GM19395 (cell line): ENCODE data around the gene ZNF273.
"Not testable (repeated sequence)": the region's sequence is repeated elsewhere in the genome, so short reads cannot be mapped to it uniquely, and the experiment has no call there.

Experiments
- ATAC-seq: cut with Tn5 transposase; IDR thresholded peaks from one replicate; pipeline ENCODE4 v1.9.1; 2021; ENCODE audit warnings: mild to moderate bottlenecking, moderate library complexity; ENCODE audit not compliant: unreplicated experiment

ZNF273 gene

DNA sequence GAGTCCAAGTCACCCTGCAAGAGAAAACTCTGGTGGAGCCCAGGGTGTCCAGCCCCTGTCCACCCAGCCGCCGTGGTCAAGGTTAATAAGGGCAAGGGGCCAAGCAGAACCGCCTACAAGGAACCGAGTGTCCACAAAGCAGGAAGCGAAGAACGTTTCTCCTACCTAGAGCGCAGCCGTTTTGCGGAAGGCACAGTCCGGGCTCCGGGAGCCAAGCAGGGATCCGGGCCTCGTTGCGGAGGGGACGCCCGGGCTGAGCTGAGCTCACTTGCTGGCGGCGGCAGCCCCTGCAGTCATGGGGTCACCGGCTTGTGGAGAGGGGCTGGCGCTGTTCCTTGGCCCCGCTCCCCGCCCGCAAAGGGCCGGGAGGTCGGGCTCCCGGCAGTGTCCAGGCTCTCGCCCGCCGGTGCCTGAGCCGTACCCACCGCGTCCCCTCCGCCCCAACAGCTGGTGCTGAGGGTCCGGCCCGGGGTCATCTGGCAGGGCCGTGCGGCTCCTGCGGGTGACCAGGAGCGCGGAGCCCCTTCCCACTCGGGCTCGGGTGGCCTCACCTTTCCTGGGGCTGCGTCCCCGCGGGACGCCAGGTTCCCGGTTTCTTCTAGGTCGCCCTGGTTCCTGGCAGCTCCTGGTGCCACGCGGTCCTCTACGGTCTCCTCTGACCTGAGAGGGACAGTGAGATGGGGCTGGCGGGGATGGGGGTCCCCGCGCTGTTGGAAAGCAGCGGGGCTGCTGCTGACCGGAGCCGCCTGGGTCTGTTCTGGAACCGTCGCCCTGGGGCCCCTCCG is 14.0 kb upstream of the ZNF273 start:
- ATAC-seq = no peak

DNA sequence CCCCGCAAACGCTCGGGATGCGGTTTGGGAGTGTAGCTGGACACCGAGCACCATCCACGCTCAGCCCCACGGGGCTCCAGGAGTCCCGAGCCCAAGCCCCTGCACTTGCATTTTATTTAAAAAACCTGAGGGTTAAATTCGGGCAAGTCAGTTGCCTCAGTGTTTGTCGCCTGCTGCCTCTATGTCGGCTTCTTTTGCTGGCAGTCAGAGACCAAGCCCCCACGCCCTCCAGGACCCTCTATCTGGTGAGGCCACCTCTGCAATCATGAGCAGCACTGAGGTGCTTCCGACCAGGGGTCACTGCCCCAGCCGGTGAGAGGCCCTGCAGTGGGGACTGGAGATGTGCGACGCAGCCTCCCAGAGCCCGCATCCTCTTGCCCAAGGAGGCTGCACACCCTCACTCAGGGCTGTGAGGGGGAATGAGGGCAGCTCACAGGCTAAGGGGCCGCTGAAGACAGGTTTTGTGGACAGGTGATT is 13.3 kb upstream of the ZNF273 start:
- ATAC-seq = no peak

DNA sequence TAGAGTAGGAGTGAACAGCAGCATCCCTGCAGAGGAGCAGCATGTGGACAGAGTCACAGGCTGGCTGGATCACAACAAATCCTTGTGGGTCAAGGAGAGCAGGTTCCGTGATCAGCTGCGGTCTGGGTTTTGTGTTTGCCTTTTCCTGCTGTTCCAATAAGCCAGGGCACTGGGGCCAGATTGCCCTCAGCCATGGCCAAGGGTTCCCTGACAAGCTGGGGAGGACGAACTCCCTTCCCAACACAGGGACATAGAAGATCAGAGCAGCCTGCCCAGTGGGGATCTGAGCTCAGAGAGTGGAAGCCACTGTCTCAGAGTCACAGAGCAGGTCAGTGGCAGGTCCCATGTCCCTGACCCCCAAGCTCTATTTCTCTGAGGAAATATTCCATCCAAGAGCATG is 12.8 kb upstream of the ZNF273 start:
- ATAC-seq = not testable (repeated sequence)

DNA sequence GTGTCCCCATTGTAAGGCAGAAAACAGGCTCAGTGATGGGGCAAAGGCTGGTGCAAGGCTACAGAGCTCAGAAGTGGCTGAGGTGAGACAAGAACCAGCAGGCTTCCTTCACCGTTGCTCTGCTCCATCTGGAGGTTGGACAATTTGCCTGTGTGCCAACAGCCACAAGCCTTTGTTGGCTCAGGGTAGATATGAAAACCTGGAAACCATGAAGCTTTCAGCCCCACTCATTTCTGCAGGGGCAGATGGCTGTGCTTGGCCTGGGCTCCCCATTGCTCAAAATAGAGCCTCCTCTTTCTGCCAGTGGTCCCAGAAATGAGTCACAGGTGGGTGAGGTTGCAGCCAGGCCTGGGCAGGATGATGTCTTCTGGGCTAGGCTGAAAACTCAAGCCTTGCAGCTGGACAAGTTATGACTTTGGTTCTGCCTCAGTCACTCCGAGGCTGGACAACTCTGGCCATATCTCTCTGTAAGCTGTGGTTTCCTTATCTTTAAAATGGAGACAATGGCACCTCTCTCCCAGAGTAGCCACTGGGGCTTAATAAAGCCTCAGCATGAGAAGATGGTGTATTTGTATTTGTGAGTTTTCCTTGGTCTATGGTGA is 12.2 kb upstream of the ZNF273 start:
- no peak for ATAC-seq

DNA sequence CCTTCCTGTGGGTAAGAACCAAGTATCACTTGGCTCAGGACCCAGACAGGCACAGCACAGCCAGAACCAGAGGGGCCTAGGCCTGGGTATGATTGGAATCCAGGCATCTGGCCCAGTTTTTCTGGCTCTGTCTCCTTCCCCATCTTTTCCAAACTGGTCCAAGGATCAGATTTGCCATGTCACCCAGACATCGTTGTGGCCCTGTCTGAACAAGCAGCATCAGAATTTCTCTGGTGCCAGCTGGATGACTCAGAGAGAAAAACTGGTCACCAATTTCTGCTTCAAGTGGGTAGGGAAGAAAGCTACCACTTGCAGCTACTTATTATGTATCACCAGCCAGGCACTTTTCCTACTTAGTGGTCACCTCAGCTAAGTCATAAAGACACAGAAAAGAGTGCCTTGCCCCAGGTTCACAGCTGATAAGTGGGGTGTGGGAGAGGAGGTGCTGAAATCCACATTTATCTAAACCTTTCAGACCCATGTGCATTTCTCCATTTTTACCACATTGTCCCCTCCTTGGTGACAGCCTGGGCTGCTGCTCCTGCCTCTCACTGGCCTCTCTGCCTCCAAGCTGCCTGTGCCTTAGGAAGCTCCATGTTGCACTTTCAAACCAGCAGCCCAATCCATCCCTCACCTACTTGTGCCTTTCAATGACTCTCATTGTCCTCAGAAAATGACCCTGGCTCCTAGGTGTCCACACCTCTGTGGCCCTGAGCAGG is 11.6 kb upstream of the ZNF273 start:
- not testable (repeated sequence) for ATAC-seq

DNA sequence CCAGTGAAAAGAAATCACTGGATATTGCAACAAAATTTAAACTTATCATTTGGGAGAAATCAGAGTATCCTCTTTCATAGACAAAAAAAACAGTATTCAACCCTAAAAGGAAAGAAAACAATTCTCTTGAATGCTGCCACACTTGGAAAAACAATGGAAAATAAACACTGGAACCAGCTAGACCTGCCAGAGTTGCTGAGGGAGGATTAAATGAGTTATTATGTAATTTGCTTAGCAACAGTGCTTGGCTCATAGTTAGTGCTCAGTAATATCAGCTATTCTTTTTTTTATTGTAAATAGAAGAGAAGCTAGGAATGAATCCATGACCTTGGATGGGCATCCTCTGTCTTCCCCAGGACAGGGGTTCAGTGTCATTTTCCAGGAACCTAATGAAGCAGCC is 11.0 kb upstream of the ZNF273 start:
- no peak for ATAC-seq

DNA sequence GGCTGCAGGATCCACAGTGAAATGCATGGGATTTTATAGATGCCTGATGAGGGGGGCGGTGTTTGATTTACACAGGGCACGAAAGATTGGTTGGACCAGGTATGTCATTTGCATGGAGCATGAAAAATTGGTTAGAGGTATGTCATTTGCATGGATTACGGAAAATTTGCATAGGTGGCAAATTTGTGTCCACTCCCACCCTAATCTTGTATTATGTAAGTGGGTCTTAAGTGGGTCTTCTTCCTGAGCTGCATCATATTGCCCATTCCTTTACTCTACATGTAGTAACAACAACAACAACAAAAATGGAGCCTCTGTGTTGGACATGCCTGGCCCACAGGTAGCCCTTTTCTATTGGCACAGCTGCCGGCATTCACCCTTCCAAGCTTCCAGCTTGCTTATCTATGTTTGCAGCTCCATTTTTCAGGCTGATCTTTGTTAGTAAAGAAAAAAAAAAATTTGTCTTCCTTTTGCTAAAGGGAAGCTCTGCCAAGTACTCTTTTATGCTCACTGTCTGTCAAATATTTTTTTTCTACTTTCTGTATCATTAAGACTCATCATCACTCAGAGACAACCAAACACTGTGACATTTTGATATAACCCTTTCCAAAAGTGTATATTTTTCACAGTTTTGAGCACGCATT is 10.3 kb upstream of the ZNF273 start:
- ATAC-seq = no peak

DNA sequence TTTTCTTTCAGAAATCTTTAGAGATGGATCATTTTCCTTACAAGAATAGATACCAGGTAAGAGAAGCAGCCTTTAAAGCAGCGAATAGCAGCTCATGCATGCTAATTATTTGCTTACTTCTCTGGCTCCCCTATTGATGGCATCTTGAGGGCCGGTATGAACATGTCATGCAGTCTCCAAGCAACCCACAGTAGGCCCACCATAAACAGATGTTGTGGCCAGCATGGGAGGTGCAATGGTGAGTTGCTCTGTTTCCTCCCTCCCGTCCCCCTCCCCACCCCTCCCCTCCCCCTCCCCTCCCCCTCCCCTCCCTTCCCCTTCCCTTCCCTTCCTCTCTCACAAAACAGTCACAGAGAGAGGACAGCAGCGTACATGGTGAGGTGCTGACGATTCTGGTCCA is 9.7 kb upstream of the ZNF273 start:
- no peak for ATAC-seq

DNA sequence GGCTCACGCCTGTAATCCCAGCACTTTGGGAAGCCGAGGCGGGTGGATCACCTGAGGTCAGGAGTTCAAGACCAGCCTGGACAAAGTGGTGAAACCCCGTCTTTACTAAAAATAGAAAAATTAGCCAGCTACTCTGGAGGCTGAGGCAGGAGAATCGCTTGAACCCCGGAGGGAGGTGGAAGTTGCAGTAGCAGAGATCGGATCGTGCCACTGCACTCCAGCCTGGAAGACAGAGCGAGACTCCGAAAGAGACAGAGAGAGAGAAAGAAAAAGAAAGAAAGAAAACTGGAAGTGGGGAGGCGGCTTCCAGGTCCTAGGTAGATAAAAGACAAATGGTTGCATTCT is 640 bp upstream of the ZNF273 start:
- ATAC-seq = not testable (repeated sequence)

DNA sequence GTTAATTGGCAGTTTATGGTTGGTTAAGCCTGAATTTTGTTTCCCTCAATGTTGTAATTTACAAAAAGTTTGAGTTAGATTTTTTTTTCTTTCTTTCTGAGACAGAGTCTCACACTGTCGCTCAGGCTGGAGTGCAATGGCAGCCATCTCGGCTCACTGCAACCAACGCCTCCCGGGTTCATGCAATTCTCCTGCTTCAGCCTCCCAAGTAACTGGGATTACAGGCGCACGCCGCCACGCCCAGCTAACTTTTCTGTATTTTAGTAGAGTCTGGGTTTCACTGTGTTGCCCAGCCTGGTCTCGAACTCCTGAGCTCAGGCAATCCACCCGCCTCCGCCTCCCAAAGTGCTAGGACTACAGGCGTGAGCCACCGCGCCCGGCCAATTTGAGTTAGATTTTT is 935 bp downstream of the ZNF273 start:
- ATAC-seq = no peak

DNA sequence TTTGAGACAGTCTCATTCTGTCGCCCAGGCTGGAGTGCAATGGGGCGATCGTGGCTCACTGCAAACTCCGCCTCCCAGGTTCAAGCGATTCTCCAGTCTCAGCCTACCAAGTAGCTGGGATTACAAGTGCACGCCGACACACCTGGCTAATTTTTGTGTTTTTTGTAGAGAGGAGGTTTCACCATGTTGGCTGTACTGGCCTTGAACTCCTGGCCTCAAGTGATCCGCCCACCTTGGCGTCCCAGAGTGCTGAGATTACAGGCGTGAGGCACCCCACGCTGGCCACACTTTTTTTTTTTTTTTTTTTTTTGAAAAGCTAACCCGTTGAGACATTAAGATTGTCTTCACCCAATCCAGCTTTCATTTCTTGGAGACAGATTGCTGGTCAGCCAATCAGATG is 2.1 kb downstream of the ZNF273 start:
- ATAC-seq = no peak

DNA sequence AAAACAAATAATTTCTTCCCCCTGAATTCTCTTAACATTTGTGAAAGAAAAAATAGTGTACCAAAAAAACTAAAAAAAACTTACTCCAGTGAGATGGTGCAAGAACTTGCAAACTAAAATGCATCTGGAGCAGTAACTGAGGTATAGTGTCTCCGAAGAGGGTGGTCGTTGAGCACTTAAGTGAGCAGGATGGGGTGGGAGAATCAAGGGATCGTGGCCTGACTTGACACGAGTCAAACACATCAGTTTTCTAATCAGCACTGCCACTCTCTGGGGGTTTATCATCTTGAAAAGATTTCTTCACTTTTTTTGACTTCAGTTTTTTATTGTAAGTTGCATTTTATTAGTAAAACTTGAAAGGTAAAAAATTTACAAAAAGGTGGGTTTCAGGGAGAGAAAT is 2.5 kb downstream of the ZNF273 start:
- no peak for ATAC-seq

DNA sequence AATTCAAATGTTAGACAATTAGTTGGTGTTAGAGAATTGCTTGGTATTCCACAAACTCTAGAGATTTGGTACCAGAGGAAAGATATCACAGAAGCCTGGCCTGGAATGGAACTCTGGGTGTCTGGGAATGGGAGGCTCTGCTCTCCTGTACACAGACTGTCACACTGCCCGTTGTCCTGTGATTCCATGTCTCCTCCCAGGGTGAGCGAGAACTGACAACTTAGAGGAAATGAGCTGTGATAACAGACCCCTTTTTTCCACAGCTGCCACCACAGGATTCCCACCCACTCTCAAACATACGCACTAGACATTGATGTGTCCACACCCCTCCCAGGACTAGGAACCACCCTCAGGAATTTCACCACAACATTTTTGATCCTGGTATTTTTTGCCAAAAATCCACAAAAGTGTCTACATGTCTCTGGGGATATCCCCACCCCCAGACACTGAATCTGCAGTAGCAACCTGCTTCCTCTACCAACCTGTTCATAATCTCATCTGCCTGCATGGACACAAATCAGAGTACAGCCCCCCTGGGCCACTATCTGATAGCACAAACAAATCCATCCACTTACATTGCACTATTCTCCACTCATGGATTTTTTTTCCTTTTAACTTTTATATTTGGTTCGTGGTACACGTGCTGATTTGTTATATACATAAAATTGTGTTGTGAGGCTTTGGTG is 4.7 kb downstream of the ZNF273 start:
- ATAC-seq = no peak

DNA sequence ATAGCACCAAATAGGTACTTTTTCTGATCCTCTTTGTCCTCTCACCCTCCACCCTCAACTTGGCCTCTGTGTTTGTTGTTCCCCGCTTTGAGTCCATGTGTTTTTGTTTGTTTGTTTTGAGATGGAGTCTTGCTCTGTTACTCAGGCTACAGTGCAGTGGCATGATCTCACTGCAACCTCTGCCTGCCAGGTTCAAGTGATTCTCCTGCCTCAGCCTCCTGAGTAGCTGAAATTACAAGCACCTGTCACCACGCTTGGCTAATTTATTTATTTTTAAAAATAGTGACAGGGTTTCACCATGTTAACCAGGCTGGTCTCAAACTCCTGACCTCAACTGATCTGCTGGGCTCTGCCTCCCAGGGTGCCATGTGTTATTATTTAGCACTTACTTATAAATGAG is 5.3 kb downstream of the ZNF273 start:
- ATAC-seq = no peak

DNA sequence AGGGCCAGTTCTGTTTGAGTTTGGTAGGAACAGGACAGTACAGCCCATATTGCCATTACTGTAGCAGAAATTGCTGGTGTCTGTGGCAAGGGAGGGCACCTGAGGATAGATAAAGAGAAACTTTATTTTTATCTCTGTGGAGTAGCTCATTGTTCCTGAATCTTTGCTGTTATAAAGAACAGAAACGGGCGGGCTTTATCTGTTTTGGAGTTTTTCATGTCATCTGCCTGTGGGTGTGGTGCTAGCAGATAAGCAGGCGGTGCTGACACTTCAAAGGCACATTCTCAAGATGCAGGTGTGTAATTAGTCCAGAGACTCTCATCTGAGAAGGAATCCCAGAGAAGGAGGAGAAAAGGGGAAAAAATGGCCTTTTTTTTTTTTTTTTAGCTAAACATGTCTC is 11.5 kb downstream of the ZNF273 start:
- ATAC-seq = no peak

DNA sequence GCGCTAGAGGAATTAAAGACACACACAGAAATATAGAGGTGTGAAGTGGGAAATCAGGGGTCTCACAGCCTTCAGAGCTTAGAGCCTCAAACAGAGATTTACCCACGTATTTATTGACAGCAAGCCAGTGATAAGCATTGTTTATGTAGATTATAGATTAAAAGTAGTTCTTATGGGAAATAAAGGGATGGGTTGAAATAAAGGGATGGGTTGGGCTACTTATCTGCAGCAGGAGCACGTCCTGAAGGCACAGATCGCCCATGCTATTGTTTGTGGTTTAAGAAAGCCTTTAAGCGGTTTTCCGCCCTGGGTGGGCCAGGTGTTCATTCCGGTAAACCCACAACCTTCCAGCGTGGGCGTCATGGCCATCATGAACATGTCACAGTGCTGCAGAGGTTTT is 12.2 kb downstream of the ZNF273 start:
- ATAC-seq = not testable (repeated sequence)

DNA sequence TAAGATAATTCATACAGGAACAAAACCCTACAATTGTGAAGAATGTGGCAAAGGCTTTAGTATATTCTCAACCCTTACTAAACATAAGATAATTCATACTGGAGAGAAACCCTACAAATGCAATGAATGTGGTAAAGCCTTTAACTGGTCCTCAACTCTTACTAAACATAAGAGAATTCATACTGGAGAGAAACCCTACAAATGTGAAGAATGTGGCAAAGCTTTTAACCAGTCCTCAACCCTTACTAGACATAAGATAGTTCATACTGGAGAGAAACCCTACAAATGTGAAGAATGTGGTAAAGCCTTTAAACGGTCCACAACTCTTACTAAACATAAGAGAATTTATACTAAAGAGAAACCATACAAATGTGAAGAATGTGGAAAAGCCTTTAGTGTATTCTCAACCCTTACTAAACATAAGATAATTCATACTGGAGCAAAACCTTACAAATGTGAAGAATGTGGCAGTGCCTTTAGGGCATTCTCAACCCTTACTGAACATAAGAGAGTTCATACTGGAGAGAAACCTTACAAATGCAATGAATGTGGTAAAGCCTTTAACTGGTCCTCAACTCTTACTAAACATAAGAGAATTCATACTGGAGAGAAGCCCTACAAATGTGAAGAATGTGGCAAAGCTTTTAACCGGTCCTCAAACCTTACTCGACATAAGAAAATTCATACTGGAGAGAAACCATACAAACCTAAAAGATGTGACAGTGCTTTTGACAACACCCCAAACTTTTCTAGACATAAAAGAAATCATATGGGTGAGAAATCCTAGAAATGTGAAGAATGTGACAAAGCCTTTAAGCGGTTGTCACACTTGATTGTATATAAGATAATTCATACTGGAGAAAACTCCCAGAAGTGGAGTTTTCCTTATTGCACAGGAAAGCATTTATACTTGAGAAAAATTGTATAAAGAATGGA is 25.4 kb downstream of the ZNF273 start:
- ATAC-seq = not testable (repeated sequence)

DNA sequence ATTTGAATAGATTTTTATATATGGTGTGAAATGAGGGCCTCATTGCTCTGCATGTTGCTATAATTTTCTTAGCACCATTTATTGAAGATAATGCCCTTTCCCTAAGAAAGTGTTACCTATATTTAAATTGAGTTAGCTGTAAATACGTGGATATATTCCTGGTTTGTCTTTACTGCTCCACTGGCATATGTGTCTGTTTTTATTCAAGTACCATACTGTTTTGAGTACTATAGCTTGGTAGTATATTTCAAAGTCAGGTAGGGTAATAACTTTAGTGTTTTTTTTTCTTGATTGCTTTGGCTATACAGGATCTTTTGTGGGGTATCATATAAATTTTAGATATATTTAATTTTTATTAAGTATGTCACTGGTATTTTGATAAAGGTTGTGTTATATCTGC is 31.4 kb downstream of the ZNF273 start:
- ATAC-seq = no peak

DNA sequence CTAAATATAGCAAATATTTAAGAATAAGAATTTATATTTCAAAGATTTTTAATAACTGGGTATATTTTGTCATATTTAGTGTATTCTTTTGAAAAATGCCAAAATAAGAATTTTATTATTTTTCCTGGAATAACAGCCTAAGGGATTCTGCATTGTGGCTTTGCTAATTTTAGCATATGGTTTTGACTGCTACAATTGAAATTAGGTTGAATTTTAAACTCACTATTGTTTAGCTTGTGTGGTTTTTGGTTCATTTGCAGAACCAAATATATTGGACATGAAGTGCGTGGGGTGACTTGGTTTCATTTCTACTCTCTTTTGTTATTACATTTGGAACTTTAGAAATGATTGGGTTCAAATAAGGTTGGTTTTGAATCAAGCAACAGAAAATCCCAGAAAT is 35.5 kb downstream of the ZNF273 start:
- no peak for ATAC-seq

DNA sequence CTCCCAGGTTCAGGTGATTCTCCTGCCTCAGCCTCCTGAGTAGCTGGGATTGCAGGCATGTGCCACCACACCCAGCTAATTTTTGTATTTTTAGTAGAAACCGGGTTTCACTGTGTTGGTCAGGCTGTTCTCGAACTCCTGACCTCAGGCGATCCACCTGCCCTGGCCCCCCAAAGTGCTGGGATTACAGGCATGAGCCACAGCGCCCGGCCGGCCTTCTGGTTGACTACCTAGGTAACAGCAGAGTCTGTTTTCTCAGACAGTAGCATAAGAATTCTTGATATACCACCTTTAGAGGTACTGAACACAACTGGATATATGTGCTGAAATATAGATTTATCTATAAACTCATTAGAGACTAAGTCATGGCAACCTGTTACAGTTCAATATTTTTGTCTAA is 36.9 kb downstream of the ZNF273 start:
- not testable (repeated sequence) for ATAC-seq
